ENCODE results near the gene VAPA.

The VAPA gene

GRCh38 chr18:9877655-9878014 lies 36.2 kb upstream of the VAPA start:
- DNase-seq (ENCODE audit: insufficient read length, low spot score): no peak
- no peak for TF ChIP-seq CTCF (IDR thresholded peaks at IDR 0.05; ENCODE audit: insufficient read depth, missing control alignments)
- no peak for FAIRE-seq

- DNase-seq (ENCODE audit: insufficient read length, low spot score): no peak
- FAIRE-seq: no peak
- no peak for TF ChIP-seq CTCF (IDR thresholded peaks at IDR 0.05; ENCODE audit: insufficient read depth, missing control alignments)
Observed at GRCh38 chr18:9878095-9878494, 35.7 kb upstream of the VAPA start.

- TF ChIP-seq CTCF (IDR thresholded peaks at IDR 0.05; ENCODE audit: insufficient read depth, missing control alignments): no peak
- no peak for FAIRE-seq
Observed at GRCh38 chr18:9878783-9879242, 35.0 kb upstream of the VAPA start.

GRCh38 chr18:9884090-9884489 lies 29.7 kb upstream of the VAPA start:
- no peak for TF ChIP-seq CTCF (IDR thresholded peaks at IDR 0.05; ENCODE audit: insufficient read depth, missing control alignments)
- no peak for FAIRE-seq

More at GRCh38 chr18:9878783-9879242, 35.0 kb upstream of the VAPA start:
- no peak for DNase-seq (ENCODE audit: insufficient read length, low spot score)

GRCh38 chr18:9884532-9885140 lies 29.2 kb upstream of the VAPA start:
- FAIRE-seq: no peak
- DNase-seq (ENCODE audit: insufficient read length, low spot score): no peak
- no peak for TF ChIP-seq CTCF (IDR thresholded peaks at IDR 0.05; ENCODE audit: insufficient read depth, missing control alignments)

More at GRCh38 chr18:9884090-9884489, 29.7 kb upstream of the VAPA start:
- no peak for DNase-seq (ENCODE audit: insufficient read length, low spot score)

GRCh38 chr18:9885170-9886004 lies 28.4 kb upstream of the VAPA start, which contains the start of gene TXNDC2:
Gene TXNDC2 (plus strand): TSS chr18:9885973. CDS start chr18:9886681, 708 bp downstream.
- FAIRE-seq (no peak), DNase-seq (ENCODE audit: insufficient read length, low spot score) (no peak)
- no peak for TF ChIP-seq CTCF (IDR thresholded peaks at IDR 0.05; ENCODE audit: insufficient read depth, missing control alignments)

GRCh38 chr18:9886005-9886348 lies 27.8 kb upstream of the VAPA start:
- FAIRE-seq: no peak
- DNase-seq (ENCODE audit: insufficient read length, low spot score): no peak
- TF ChIP-seq CTCF (IDR thresholded peaks at IDR 0.05; ENCODE audit: insufficient read depth, missing control alignments): no peak
